ENCODE data around the gene LYPD6.

GRCh38 chr2:149332364-149332763 lies 2.0 kb downstream of the LYPD6 start:
- TF ChIP-seq CTCF (IDR thresholded peaks at IDR 0.05) (no peak), POLR2A (IDR thresholded peaks at IDR 0.05) (no peak)

All from gastroesophageal sphincter (tissue), 3 donors.